ENCODE measurements around the gene FAM3A. TPM values are rescaled to one million over a fixed set of nuclear protein-coding genes. Genes with fewer than 3 reads are reported as not detected.

FAM3A gene
- total and polyA plus RNA-seq, 9 of the 15 experiments (the other 6 are each of a cell fraction or from before 2014, with no cell fraction given), result 0.75 to 70.6 (median 27.0) TPM

GRCh38 chrX:154484255-154485149, 31.5 kb downstream of the FAM3A start:
- H3K79me2 ChIP-seq (ENCODE audit: control insufficient read depth, insufficient read depth, low read length), result peaks cover 59% of the 10 kb centered on the region
- no peaks in the 10 kb centered on the region for H3K9me1 ChIP-seq (ENCODE audit: control insufficient read depth, insufficient read depth, low read length)
- peaks cover 4% of the 10 kb centered on the region; the same call in 1 of the 2 replicates for H4K20me1 ChIP-seq (replicated peaks; ENCODE audit: control insufficient read depth, insufficient read depth, low read length)
- DNase-seq (ENCODE audit: extremely low read depth in 1 of 4, low spot score in 3 of 4) (peak; percentile 35 to 92 (median 61)), FAIRE-seq (peak; percentile 98), ATAC-seq (peak; percentile 88)
- in situ Hi-C loops (cut with MboI) (no loop called here), intact Hi-C loops (cut with micrococcal nuclease) (loop anchor here (2.0 to 5.0 kb wide), 3 partner anchors 33 to 87 kb away; partner anchors contain the start of genes FAM3A and RPL10)
- no peaks in the 10 kb centered on the region for H3K27me3 ChIP-seq (ENCODE audit: control insufficient read depth in 2 of 2, insufficient read depth in 2 of 2, low read length in 2 of 2)
- POLR2A ChIA-PET, result interaction anchor here (0.6 to 1.6 kb wide), 11 partner anchors 8 to 75 kb away, joined by 3 to 9 read pairs (median 3); partner anchors contain the start of genes DNASE1L1 and PLXNA3
- 3% methylated on average over 13 of the region's 16 CpGs for WGBS (ENCODE audit: insufficient coverage, low coverage, missing lambda C conversion rate)
- peak overlapping the region; percentile 87 for H3K27ac ChIP-seq (ENCODE audit: extremely low read depth, low read depth, low read length)
- no peak overlapping the region for H2AFZ ChIP-seq (ENCODE audit: low read depth, low read length)
- H3K4me3 ChIP-seq, result peak overlapping the region; percentile 83
- H3K4me1 ChIP-seq (replicated peaks in 1 of 2; ENCODE audit: control insufficient read depth in 2 of 2, insufficient read depth in 2 of 2, low read length in 2 of 2), result peaks cover 48 to 84% of the 10 kb centered on the region in 2 experiments
- no peaks in the 10 kb centered on the region for H3K9me3 ChIP-seq (replicated peaks; ENCODE audit: control insufficient read depth, insufficient read depth, low read depth, low read length)
- BruUV-seq (replicated peaks), result TSS peak; percentile 84
- CTCF ChIA-PET (ENCODE audit: low intra/inter-chr PET ratio), result no interaction called here
- H3K9ac ChIP-seq (ENCODE audit: insufficient read depth in 1 of 2, low read depth in 2 of 2, low read length in 2 of 2), result peak overlapping the region; percentile 84 to 97
- H3K36me3 ChIP-seq (ENCODE audit: control insufficient read depth, insufficient read depth, low read length), result peaks cover 50% of the 10 kb centered on the region
- peak overlapping the region; percentile 91 for H3K4me2 ChIP-seq (ENCODE audit: insufficient read depth, low read length)
- no peak for TF ChIP-seq CBX2 (IDR thresholded peaks at IDR 0.05; ENCODE audit: insufficient read depth, low read length, poor library complexity, severe bottlenecking)
- peak in 1 of 2 experiments; percentile 59; a peak in 1 of 4 replicates for TF ChIP-seq HDAC1 (IDR thresholded peaks at IDR 0.05)
- TF ChIP-seq MGA (IDR thresholded peaks at IDR 0.05), result peak; percentile 39
- peak; percentile 76 for TF ChIP-seq BACH1 (tag; IDR thresholded peaks at IDR 0.05)
- peak in 1 of 2 experiments; percentile 72; a peak in 1 of 4 replicates for TF ChIP-seq UBTF (IDR thresholded peaks at IDR 0.05; ENCODE audit: borderline replicate concordance in 1 of 2, low read depth in 2 of 2, low read length in 2 of 2)
